HEK293 (cell line): Measurements from ENCODE around the gene SPTAN1.

Source experiments
- BCL11B ChIP-seq: fragments of 450-650 bp; formaldehyde crosslinking; IDR thresholded peaks from 2 replicates; pipeline ENCODE4 v1.5.1; 2016; ENCODE audit warnings: low read depth, missing biosample characterization, missing genetic modification characterization
- CTCF ChIP-seq: fragments of 450-650 bp; formaldehyde crosslinking; IDR thresholded peaks from 2 replicates; pipeline ENCODE4 v1.5.1; 2016; ENCODE audit warnings: missing biosample characterization, missing genetic modification characterization
- REST ChIP-seq: fragments of 450-650 bp; formaldehyde crosslinking; IDR thresholded peaks from 2 replicates; pipeline ENCODE4 v1.5.1; 2016; ENCODE audit warnings: missing biosample characterization, missing genetic modification characterization
- SETDB1 ChIP-seq: IDR thresholded peaks from one replicate; pipeline ENCODE4 v1.6.1; 2017; ENCODE audit warnings: mild to moderate bottlenecking, low read length, moderate library complexity, mixed read lengths; ENCODE audit not compliant: insufficient read length
- ZBTB7A ChIP-seq: fragments of 450-650 bp; formaldehyde crosslinking; IDR thresholded peaks from 2 replicates; pipeline ENCODE4 v1.5.1; 2016; ENCODE audit warnings: low read depth, missing biosample characterization, missing genetic modification characterization
- ZNF121 ChIP-seq: fragments of 450-650 bp; formaldehyde crosslinking; IDR thresholded peaks from 2 replicates; pipeline ENCODE4 v1.5.1; 2016; ENCODE audit warnings: missing biosample characterization, missing genetic modification characterization
- ZNF280D ChIP-seq: fragments of 450-650 bp; formaldehyde crosslinking; IDR thresholded peaks from 2 replicates; pipeline ENCODE4 v1.5.1; 2016; ENCODE audit warnings: missing biosample characterization, missing genetic modification characterization
- ZNF449 ChIP-seq: fragments of 450-650 bp; formaldehyde crosslinking; IDR thresholded peaks from 2 replicates; pipeline ENCODE4 v1.5.1; 2017; ENCODE audit warnings: missing biosample characterization, mild to moderate bottlenecking, missing genetic modification characterization, moderate library complexity
- TF ChIP-seq, protein P1 (sequence below): fragments of 450-650 bp; IDR thresholded peaks from 2 replicates; pipeline ENCODE4 v1.5.1; 2018; ENCODE audit warnings: missing biosample characterization, missing genetic modification characterization

DNA sequence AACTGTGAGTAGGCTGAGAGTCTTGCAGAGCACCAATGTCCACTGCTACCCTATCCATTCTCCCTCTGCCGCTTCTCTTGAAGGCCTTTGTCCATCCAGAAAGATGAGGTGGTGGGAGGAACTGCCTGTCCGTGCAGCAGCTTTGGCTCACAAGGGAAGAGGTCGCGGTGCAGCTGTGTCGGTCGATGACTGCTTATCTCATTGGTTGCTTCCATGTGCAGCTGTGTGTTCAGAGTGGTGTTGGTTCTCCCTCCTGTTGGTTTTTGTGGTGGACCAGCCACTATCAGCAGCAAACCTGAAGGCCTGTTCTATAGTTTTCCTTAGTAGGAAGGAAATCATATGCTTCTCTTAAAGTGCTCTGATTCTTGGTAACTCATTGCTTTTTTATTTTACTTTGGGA, 40.7 kb downstream of the SPTAN1 start:
- TF ChIP-seq ZBTB7A (tag by site-specific recombination), result no peak
- no peak for TF ChIP-seq BCL11B (tag by site-specific recombination)
- TF ChIP-seq SETDB1, result no peak
- no peak for TF ChIP-seq REST
- TF ChIP-seq, protein P1, sequence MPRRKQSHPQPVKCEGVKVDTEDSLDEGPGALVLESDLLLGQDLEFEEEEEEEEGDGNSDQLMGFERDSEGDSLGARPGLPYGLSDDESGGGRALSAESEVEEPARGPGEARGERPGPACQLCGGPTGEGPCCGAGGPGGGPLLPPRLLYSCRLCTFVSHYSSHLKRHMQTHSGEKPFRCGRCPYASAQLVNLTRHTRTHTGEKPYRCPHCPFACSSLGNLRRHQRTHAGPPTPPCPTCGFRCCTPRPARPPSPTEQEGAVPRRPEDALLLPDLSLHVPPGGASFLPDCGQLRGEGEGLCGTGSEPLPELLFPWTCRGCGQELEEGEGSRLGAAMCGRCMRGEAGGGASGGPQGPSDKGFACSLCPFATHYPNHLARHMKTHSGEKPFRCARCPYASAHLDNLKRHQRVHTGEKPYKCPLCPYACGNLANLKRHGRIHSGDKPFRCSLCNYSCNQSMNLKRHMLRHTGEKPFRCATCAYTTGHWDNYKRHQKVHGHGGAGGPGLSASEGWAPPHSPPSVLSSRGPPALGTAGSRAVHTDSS (tag by site-specific recombination), result no peak
- TF ChIP-seq ZNF121 (tag by site-specific recombination), result no peak
- TF ChIP-seq CTCF (tag by site-specific recombination), result no peak
- no peak for TF ChIP-seq ZNF449 (tag by site-specific recombination)
- TF ChIP-seq ZNF280D (tag by site-specific recombination), result no peak
